HepG2 (cell line): ENCODE results near the gene SNED1. TPM values are rescaled to one million over a fixed set of nuclear protein-coding genes. Genes with fewer than 3 reads are reported as not detected.

Source experiments
- ATAC-seq: fragments of 200-7000 bp; cut with Tn5 transposase; 3 replicates; pipeline ENCODE4 v1.9.1; 2020; ENCODE audit warnings: mild to moderate bottlenecking, moderate library complexity
- BruUV-seq: library from RNA; stranded (reverse); fragments of 400-500 nt; replicated peaks from 2 replicates; lab custom pipeline; 2021; lab: Mats Ljungman, UMichigan
- CTCF ChIA-PET: fragments of 300-600 bp; formaldehyde crosslinking; extraction: SDS; loops from one replicate; lab custom pipeline; 2021; ENCODE audit warnings: low total read pairs, inconsistent platforms, low intra/inter-chr PET ratio; lab: Yijun Ruan, JAX
- POLR2A ChIA-PET: fragments of 350-600 bp; sonication (Branson Sonifier 250); formaldehyde crosslinking; loops from one replicate; lab custom pipeline; 2020; ENCODE audit warnings: antibody characterized with exemption, inconsistent platforms; lab: Yijun Ruan, JAX
- DNase-seq: peaks from one replicate; pipeline ENCODE4 v3.0.0-alpha.2; 2015; ENCODE audit warnings: low spot score
- FAIRE-seq: peaks from 3 replicates; lab custom pipeline; 2011; peaks lifted over from hg19 to GRCh38; lab: Jason Lieb, UNC
- H2AFZ ChIP-seq: one replicate; pipeline ENCODE4 v1.6.1; 2011; ENCODE audit warnings: low read length, inconsistent platforms
- H3K27ac ChIP-seq: fragments of 300-600 bp; 3 replicates; pipeline ENCODE4 v1.8.0; 2011; ENCODE audit warnings: mixed run types, mild to moderate bottlenecking, mixed read lengths, low read length, inconsistent platforms; ENCODE audit not compliant: insufficient read depth; ENCODE audit errors: extremely low read length
- H3K27me3 ChIP-seq, 2 experiments: fragments of 200-600 bp in 1 of 2; 2 replicates in 1 of 2; 3 replicates in 1 of 2; pipeline versions ENCODE4 v1.6.0 to v1.8.0; 2011; ENCODE audit warnings: low read length in 2 of 2, mild to moderate bottlenecking in 2 of 2, moderate library complexity in 2 of 2, inconsistent platforms in 1 of 2; ENCODE audit not compliant: insufficient read depth in 2 of 2, control insufficient read depth in 1 of 2
- H3K36me3 ChIP-seq, 2 experiments: fragments of 200-600 bp in 1 of 2; replicated peaks in 1 of 2; 2 replicates in 1 of 2; 3 replicates in 1 of 2; pipeline versions ENCODE4 v1.5.1 to v1.8.0; 2011; ENCODE audit warnings: low read length in 2 of 2, inconsistent platforms in 1 of 2; ENCODE audit not compliant: insufficient read depth in 2 of 2, control insufficient read depth in 1 of 2
- H3K4me1 ChIP-seq: 2 replicates; pipeline ENCODE4 v1.5.1; 2012; ENCODE audit warnings: low read length, inconsistent platforms; ENCODE audit not compliant: insufficient read depth
- H3K4me2 ChIP-seq: 2 replicates; pipeline ENCODE4 v1.6.0; 2011; ENCODE audit warnings: low read depth, low read length, inconsistent platforms
- H3K4me3 ChIP-seq, 3 experiments: fragments of 200-600 bp in 1 of 3; sonication (generic), shearing (Covaris generic) in 1 of 3; replicated peaks in 1 of 3; 2 replicates each; pipeline ENCODE4 v1.5.1; 2011 to 2016; ENCODE audit warnings: low read length in 3 of 3, inconsistent platforms in 2 of 3, low read depth in 2 of 3, mild to moderate bottlenecking in 2 of 3, control low read depth in 1 of 3, mixed read lengths in 1 of 3; ENCODE audit not compliant: insufficient read depth in 1 of 3
- H3K79me2 ChIP-seq: one replicate; pipeline ENCODE4 v1.6.1; 2011; ENCODE audit warnings: low read length, inconsistent platforms; ENCODE audit not compliant: insufficient read depth
- H3K9ac ChIP-seq: 2 replicates; pipeline ENCODE4 v1.6.0; 2011; ENCODE audit warnings: mild to moderate bottlenecking, low read depth, low read length, inconsistent platforms; ENCODE audit not compliant: insufficient read depth
- H3K9me3 ChIP-seq: 2 replicates; pipeline ENCODE4 v1.5.1; 2012; ENCODE audit warnings: mild to moderate bottlenecking, low read length
- H4K20me1 ChIP-seq: 2 replicates; pipeline ENCODE4 v1.6.0; 2011; ENCODE audit warnings: inconsistent platforms, mild to moderate bottlenecking, low read length, moderate library complexity; ENCODE audit not compliant: insufficient read depth
- AGO1 ChIP-seq: fragments of 200-400 bp; formaldehyde crosslinking; IDR thresholded peaks from 2 replicates; pipeline ENCODE4 v1.6.1; 2017; ENCODE audit warnings: mild to moderate bottlenecking, low read depth, low read length, moderate library complexity; ENCODE audit not compliant: poor library complexity, severe bottlenecking
- AGO2 ChIP-seq: fragments of 200-400 bp; formaldehyde crosslinking; optimal IDR thresholded peaks from 2 replicates; pipeline ENCODE3; 2017; ENCODE audit warnings: mild to moderate bottlenecking, low read depth, low read length, moderate library complexity
- AKAP8 ChIP-seq: sonication (generic); formaldehyde crosslinking; IDR thresholded peaks from 2 replicates; pipeline ENCODE4 v1.5.1; 2020; ENCODE audit warnings: mild to moderate bottlenecking, missing genetic modification reagents
- TBX2 ChIP-seq: sonication (generic); formaldehyde crosslinking; IDR thresholded peaks from 2 replicates; pipeline ENCODE4 v1.5.0; 2020; ENCODE audit warnings: missing genetic modification reagents, mild to moderate bottlenecking, borderline replicate concordance
- TCF7L2 ChIP-seq: IDR thresholded peaks from 2 replicates; pipeline ENCODE4 v1.6.1; 2011; ENCODE audit warnings: mild to moderate bottlenecking, low read depth, low read length, moderate library complexity
- TMF1 ChIP-seq: sonication (generic); formaldehyde crosslinking; IDR thresholded peaks from 2 replicates; pipeline ENCODE4 v1.8.1; 2022; ENCODE audit warnings: low read depth, missing genetic modification reagents
- ZMYM4 ChIP-seq: sonication (generic); formaldehyde crosslinking; IDR thresholded peaks from 2 replicates; pipeline ENCODE4 v1.8.1; 2023; ENCODE audit warnings: mild to moderate bottlenecking, missing genetic modification reagents
- ZNF263 ChIP-seq: sonication (generic); formaldehyde crosslinking; IDR thresholded peaks from 2 replicates; pipeline ENCODE4 v1.4.0; 2020; ENCODE audit warnings: missing genetic modification reagents
- ZNF7 ChIP-seq: IDR thresholded peaks from 2 replicates; pipeline ENCODE4 v1.6.1; 2016; ENCODE audit warnings: missing biosample characterization, missing genetic modification reagents
- WGBS: methylation state at CpG from one replicate; pipeline ENCODE4 v1.1.6; 2017; ENCODE audit warnings: low lambda C conversion rate; 5-methylcytosine and 5-hydroxymethylcytosine counted together
- in situ Hi-C: cut with HindIII; loops from 2 replicates; pipeline ENCODE4 v1.10.0; 2017; ENCODE audit warnings: low pct_unique_long_range_greater_than_20kb; ENCODE audit not compliant: extremely low pct_ligation_motif_present
- intact Hi-C: fragments of 100-400 bp; cut with micrococcal nuclease; formaldehyde crosslinking; loops from one replicate; pipeline ENCODE4 v1.10.0; 2022; ENCODE audit not compliant: unreplicated experiment
- polyA plus RNA-seq, 8 experiments: library from polyadenylated mRNA; depleted of rRNA in 3 of 8; stranded (reverse) in 7 of 8; unstranded in 1 of 8; fragments of >200 nt; fragmentation: Illumina TruSeq in 4 of 8; extraction: Trizol in 4 of 8; gene quantifications; 2 replicates each; pipeline versions ENCODE4 v1.2.1 to v1.2.3, GENCODE V29; 2011 to 2016; ENCODE audit warnings: low read depth in 4 of 8, missing spikeins in 1 of 8, mixed read lengths in 1 of 8; ENCODE audit not compliant: insufficient read depth in 1 of 8
- total RNA-seq, 5 experiments: library from RNA; depleted of rRNA; stranded (reverse); fragments of >200 nt; fragmentation: Illumina TruSeq; extraction: Trizol; gene quantifications; 2 replicates each; pipeline ENCODE4 v1.2.3, GENCODE V29; 2016; ENCODE audit warnings: low read depth in 1 of 5
- TF ChIP-seq, protein P1 (sequence below): sonication (generic); formaldehyde crosslinking; IDR thresholded peaks from 2 replicates; pipeline ENCODE4 v1.5.0; 2020; ENCODE audit warnings: missing genetic modification reagents, mild to moderate bottlenecking, borderline replicate concordance
- TF ChIP-seq, protein P2 (sequence below): sonication (generic); formaldehyde crosslinking; IDR thresholded peaks from 2 replicates; pipeline ENCODE4 v1.5.0; 2020; ENCODE audit warnings: mild to moderate bottlenecking, missing genetic modification reagents, borderline replicate concordance

Gene SNED1
- total and polyA plus RNA-seq, 2 of the 13 experiments (the other 11 are each of a cell fraction or from before 2014, with no cell fraction given): 0.15 to 0.65 TPM

DNA sequence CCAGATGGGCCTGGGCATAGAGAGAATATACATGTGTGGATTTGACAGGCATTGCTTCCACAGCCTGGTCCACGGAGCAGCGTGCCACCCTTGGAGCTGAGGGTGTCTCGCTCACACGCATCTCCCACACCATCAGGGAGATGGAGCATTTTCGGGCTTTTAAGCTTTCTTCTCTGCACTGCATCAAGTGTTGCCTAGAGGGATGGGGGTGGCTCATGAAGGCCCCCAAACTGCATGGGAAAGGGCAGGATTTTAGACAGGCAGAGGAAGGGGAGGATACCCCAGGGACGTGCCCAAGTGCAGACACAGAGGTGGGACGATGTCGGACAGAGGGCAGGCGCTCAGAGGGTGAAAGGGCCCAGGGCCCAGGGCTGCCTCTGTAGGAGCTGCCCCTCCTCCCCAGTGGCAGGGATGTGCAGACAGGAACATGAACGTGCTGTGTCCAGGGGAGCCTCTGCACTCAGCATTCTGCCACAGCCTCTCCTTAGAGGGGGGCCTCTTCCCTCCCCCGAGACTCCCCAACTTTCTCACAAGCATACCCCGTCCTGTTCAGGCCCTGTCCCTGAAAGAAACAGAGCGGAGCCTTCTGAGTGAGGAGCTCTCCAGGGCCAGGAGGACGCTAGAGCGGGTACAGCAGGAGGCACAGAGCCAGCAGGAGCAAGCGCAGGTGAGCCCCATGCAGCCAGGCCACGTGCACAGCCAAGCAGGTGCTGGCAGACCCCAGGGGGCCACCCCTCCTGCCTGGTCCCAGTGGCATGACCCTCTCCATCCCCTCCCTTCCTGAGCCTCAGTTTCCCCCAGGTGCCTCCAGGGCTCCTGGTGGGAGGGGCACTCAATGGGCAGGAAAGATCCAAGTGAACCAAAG, 42.9 kb upstream of the SNED1 start (continued):
- TF ChIP-seq, protein P1, sequence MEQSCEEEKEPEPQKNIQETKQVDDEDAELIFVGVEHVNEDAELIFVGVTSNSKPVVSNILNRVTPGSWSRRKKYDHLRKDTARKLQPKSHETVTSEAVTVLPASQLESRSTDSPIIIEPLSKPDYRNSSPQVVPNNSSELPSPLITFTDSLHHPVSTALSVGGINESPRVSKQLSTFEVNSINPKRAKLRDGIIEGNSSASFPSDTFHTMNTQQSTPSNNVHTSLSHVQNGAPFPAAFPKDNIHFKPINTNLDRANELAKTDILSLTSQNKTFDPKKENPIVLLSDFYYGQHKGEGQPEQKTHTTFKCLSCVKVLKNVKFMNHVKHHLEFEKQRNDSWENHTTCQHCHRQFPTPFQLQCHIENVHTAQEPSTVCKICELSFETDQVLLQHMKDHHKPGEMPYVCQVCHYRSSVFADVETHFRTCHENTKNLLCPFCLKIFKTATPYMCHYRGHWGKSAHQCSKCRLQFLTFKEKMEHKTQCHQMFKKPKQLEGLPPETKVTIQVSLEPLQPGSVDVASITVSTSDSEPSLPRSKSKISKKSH (CRISPR knock-in tag): no peak

DNA sequence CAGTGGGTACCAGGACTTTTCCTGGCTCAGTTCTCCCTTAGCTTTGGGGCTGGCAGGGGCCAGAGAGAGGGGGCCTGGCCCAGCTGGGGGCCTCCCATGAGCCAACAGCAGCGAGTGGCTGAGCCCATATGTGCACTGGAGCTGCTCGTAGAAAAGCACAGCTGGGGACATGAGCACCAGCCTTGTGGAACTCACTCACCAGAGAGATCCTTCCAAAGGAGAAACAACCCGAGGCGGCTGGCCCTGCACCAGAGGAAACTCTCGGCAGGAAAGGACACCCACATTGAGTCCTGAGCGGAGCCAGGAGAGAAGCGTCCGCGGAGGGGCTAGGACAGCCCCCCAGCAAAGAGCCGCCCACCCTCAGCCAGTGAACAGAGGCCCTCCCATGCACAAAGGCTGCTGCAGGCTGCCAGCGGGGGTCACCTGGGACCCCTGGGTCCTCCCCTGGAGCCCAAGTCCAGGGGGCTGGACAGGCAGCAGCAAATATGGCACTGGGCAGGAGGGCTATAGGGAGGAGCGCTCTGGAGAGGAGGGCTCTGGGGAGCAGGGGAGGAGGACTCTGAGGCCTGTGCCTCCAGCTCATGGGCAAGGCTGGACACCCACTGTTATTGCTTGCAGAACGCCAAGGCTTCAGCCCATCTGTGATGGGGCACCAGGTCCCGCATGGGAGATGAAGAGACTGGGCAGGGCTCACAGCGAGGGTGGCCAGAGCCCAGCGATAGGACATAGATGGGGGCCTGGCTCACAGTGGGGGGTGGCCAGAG, 42.1 kb upstream of the SNED1 start:
- CTCF ChIA-PET: no interaction called here
- no TSS peak for BruUV-seq
- DNase-seq (no peak), ATAC-seq (no peak), FAIRE-seq (no peak)
- intact Hi-C loops: no loop called here
- POLR2A ChIA-PET: interaction anchor here (1.3 kb wide), 1 partner anchor 99 kb away, joined by 4 read pairs; no protein-coding TSS in a partner anchor
- H3K9me3 ChIP-seq: no peaks in the 10 kb centered on the region
- no peak overlapping the region for H3K27ac ChIP-seq
- in situ Hi-C loops: no loop called here
- no peak overlapping the region for H3K4me2 ChIP-seq
- H2AFZ ChIP-seq: no peak overlapping the region
- H3K9ac ChIP-seq: no peak overlapping the region
- no peaks in the 10 kb centered on the region for H3K36me3 ChIP-seq
- TF ChIP-seq TMF1 (CRISPR knock-in tag) (0 out of 2 replicates have a peak, but pooled peaks have one; percentile 30), AKAP8 (0 out of 2 replicates have a peak, but pooled peaks have one; percentile 1), TBX2 (CRISPR knock-in tag) (no peak), AGO2 (peak; percentile 12), ZNF263 (peak; percentile 89), AGO1 (peak; percentile 58), TCF7L2 (no peak), ZMYM4 (0 out of 2 replicates have a peak, but pooled peaks have one; percentile 4), ZNF7 (CRISPR knock-in tag) (no peak)
- TF ChIP-seq, protein P1 (CRISPR knock-in tag): no peak
- TF ChIP-seq, protein P2, sequence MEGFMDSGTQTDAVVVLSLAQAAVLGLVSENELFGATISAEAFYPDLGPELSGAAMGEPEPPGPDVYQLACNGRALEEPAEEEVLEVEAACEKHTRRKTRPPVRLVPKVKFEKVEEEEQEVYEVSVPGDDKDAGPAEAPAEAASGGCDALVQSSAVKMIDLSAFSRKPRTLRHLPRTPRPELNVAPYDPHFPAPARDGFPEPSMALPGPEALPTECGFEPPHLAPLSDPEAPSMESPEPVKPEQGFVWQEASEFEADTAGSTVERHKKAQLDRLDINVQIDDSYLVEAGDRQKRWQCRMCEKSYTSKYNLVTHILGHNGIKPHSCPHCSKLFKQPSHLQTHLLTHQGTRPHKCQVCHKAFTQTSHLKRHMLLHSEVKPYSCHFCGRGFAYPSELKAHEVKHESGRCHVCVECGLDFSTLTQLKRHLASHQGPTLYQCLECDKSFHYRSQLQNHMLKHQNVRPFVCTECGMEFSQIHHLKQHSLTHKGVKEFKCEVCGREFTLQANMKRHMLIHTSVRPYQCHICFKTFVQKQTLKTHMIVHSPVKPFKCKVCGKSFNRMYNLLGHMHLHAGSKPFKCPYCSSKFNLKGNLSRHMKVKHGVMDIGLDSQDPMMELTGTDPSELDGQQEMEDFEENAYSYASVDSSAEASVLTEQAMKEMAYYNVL (CRISPR knock-in tag): 0 out of 2 replicates have a peak, but pooled peaks have one; percentile 23
- no peaks in the 10 kb centered on the region for H4K20me1 ChIP-seq
- H3K4me3 ChIP-seq: no peak overlapping the region
- WGBS: 62% methylated on average over 15 of the region's 16 CpGs
- H3K4me1 ChIP-seq: peaks cover 43% of the 10 kb centered on the region
- no peaks in the 10 kb centered on the region for H3K79me2 ChIP-seq
- peaks cover 6 to 47% of the 10 kb centered on the region in 2 experiments; a peak in 4 of 5 replicates for H3K27me3 ChIP-seq
